ENCODE data around the gene PARD3. TPM values are rescaled to one million over a fixed set of nuclear protein-coding genes. Genes with fewer than 3 reads are reported as not detected.
"Not testable (repeated sequence)": the region's sequence is repeated elsewhere in the genome, so short reads cannot be mapped to it uniquely, and the experiment has no call there.

PARD3 gene
- total RNA-seq, 2 experiments from 2014 or later = 2.2 to 2.8 TPM

DNA sequence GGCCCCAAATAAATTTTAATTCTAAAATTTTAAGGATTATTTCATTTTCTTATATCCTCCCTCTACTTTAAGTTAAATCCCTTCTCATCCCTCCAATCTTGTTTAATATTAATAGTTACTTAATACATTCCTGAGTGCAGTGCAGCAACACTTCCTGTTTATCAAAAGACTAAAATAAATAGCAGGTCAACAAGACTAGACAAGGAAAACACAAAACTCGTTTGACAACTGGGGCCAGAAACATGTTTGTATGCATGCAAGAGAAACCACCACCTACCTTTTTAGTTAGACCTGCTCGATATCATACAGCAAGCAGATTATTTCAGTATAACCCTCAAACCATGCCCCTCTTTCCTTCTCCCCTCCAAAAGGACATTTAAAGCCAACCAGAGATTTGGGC is 95.8 kb downstream of the PARD3 start:
- ChIA-PET CTCF (no interaction called here), POLR2A (no interaction called here)
- intact Hi-C loops (cut with DNase I, micrococcal nuclease) = no loop called here
- DNase-seq (no peak), ATAC-seq (no peak)
- H3K4me3 Mint-ChIP-seq = no peak overlapping the region
- no peaks in the 10 kb centered on the region for H3K36me3 Mint-ChIP-seq (ENCODE audit: low read depth)
- no peaks in the 10 kb centered on the region for H3K9me3 Mint-ChIP-seq (ENCODE audit: low read depth)
- no peaks in the 10 kb centered on the region for H3K27me3 Mint-ChIP-seq
- no peak overlapping the region for H3K27ac Mint-ChIP-seq
- H3K4me1 Mint-ChIP-seq = no peaks in the 10 kb centered on the region

DNA sequence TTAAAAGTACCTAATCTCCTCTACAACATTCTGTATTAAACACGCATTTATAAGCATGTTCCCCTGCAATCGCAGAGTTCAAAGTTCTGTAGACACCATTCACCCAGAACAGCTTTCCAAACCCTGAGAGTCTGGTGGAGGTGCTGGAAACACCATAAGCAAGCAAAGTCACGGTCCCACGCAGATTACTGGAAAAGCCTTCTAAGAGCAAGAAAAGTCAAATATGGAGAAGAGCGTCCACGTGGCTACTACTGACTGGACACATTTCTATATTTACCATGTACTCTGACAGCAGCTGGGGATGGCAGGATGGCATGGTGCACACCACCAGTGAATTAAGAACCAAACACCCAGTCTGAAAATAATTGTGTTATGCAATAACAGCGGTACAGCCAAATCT is 97.7 kb downstream of the PARD3 start:
- Mint-ChIP-seq H3K27ac (no peak overlapping the region), H3K9me3 (ENCODE audit: low read depth) (no peaks in the 10 kb centered on the region), H3K4me1 (no peaks in the 10 kb centered on the region), H3K27me3 (no peaks in the 10 kb centered on the region), H3K4me3 (no peak overlapping the region), H3K36me3 (ENCODE audit: low read depth) (no peaks in the 10 kb centered on the region)
- DNase-seq (no peak), ATAC-seq (no peak)
- ChIA-PET POLR2A (no interaction called here), CTCF (no interaction called here)
- intact Hi-C loops (cut with DNase I, micrococcal nuclease) = no loop called here

DNA sequence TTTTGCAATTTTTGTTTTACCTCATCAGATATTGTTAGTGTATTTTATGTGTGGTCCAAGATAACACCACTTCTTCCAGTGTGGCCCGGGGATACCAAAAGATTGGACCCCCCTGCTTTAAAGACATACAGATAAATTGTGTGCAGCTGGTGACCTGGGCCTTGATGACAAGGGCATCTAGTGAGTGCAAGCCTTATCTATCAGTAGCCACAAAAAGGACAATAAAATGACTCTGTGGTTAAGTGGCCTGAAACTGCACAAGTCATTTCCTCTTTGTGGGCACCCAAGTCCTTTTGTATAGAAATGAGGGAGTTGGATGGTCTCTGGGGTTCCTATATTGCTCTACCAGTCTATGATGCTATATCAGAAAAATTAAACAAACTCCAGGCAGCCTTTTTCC is 98.1 kb downstream of the PARD3 start:
- POLR2A ChIA-PET = no interaction called here

DNA sequence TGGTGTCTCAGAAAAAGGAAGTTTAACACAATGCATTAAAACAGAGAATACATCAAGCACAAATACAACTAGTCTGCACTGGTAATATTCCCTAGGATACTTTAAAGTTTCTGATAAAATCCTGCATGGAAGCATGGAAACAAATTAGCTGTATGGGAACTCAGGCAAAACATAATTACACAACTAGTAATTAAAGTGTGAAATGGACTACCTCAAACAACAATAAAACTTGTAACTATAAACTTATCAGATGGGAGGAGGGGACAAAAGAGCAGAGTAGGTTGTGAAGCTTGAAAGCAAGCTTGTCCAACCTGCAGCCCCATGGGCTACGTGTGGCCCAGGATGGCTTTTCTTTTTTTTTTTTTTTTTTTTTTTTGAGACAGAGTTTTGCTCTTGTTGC is 98.9 kb downstream of the PARD3 start:
- POLR2A ChIA-PET = no interaction called here
- intact Hi-C loops (cut with DNase I, micrococcal nuclease) = no loop called here
- CTCF ChIA-PET = no interaction called here
- Mint-ChIP-seq H3K27me3 (no peaks in the 10 kb centered on the region), H3K4me1 (no peaks in the 10 kb centered on the region), H3K36me3 (ENCODE audit: low read depth) (no peaks in the 10 kb centered on the region), H3K9me3 (ENCODE audit: low read depth) (no peaks in the 10 kb centered on the region), H3K4me3 (no peak overlapping the region), H3K27ac (no peak overlapping the region)
- no peak for DNase-seq
- no peak for ATAC-seq

More for the DNA sequence above, 98.1 kb downstream of the PARD3 start:
- Mint-ChIP-seq H3K27me3 (no peaks in the 10 kb centered on the region), H3K36me3 (ENCODE audit: low read depth) (no peaks in the 10 kb centered on the region), H3K4me3 (no peak overlapping the region), H3K9me3 (ENCODE audit: low read depth) (no peaks in the 10 kb centered on the region), H3K27ac (no peak overlapping the region), H3K4me1 (no peaks in the 10 kb centered on the region)
- CTCF ChIA-PET = no interaction called here
- intact Hi-C loops (cut with DNase I, micrococcal nuclease) = no loop called here
- DNase-seq (no peak), ATAC-seq (no peak)

DNA sequence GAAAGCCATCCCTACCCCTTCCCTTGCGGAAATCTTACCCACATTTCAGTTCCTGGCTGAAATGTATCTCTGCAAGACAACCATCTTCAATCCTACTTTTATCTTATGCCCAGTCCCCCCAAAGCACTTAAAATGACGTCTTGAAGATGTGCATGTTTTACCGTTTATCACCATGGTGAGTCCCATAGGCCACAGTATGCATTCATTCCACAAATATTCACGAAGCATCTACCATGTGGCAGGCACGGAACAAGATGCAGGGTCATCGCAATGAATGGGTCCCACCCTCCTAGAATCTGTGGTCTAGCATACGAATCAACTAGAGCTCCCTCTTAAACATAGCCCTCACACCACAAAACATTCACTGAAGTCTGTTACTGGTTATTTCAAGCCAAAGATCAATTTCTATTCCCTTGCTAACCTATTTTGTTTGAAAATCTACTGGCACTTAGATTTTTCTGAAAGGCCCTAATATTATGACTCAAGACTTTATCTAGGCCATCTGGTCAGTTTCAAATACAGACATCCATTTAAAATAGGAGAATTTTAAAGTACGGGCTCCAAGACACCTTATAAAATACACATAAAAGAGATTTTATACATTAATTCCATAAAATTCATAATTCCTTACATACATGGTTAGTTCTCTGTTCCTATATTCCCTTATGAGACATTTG is 99.4 kb downstream of the PARD3 start:
- no peaks in the 10 kb centered on the region for H3K9me3 Mint-ChIP-seq (ENCODE audit: low read depth)
- no peak overlapping the region for H3K27ac Mint-ChIP-seq
- no peaks in the 10 kb centered on the region for H3K36me3 Mint-ChIP-seq (ENCODE audit: low read depth)
- no peaks in the 10 kb centered on the region for H3K4me1 Mint-ChIP-seq
- ChIA-PET CTCF (no interaction called here), POLR2A (no interaction called here)
- no peaks in the 10 kb centered on the region for H3K27me3 Mint-ChIP-seq
- DNase-seq = no peak
- no peak for ATAC-seq
- no peak overlapping the region for H3K4me3 Mint-ChIP-seq
- intact Hi-C loops (cut with DNase I, micrococcal nuclease) = no loop called here

DNA sequence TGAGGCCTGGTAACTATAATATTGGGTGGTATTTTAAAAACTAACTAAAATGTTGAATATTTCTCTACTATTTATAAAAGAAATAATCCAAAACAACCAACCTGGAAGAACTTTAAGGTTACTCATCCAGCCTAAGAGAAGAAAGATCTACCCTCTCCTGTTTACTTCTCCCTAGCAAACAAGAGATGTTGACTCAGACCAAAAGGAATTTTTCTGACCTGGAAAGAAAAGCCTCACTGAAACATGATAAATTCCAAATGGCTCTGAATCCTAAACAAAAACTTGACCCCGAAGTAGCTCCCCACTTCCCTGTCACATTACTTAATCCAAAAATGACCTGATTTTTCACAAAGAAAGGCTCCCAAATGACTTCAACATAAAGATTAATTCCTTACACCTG is 101.2 kb downstream of the PARD3 start:
- ATAC-seq (no peak), DNase-seq (no peak)
- Mint-ChIP-seq H3K27ac (no peak overlapping the region), H3K4me3 (no peak overlapping the region), H3K9me3 (ENCODE audit: low read depth) (no peaks in the 10 kb centered on the region), H3K4me1 (no peaks in the 10 kb centered on the region), H3K27me3 (peaks cover 2% of the 10 kb centered on the region), H3K36me3 (ENCODE audit: low read depth) (no peaks in the 10 kb centered on the region)
- POLR2A ChIA-PET = no interaction called here
- CTCF ChIA-PET = no interaction called here
- intact Hi-C loops (cut with DNase I, micrococcal nuclease) = no loop called here

DNA sequence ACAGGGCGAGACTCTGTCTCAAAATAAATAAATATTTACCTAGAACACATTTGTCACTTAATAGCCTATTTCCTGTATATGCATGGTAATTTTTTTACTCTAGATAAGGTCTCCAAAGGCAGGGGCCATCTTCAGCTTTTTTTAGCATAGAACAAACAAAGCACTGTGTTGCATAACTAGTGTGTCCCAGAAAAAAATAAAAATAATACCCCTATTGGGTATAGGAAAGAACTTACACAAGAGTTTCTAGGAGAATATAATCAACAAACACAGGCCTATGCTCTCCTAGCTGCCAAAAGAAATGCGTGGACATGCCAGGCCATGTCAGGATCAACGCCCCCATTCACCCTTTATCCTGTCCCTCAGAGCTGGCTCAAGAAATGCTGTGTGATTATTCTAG is 103.6 kb downstream of the PARD3 start:
- H3K36me3 Mint-ChIP-seq (ENCODE audit: low read depth) = no peaks in the 10 kb centered on the region
- no peak overlapping the region for H3K27ac Mint-ChIP-seq

DNA sequence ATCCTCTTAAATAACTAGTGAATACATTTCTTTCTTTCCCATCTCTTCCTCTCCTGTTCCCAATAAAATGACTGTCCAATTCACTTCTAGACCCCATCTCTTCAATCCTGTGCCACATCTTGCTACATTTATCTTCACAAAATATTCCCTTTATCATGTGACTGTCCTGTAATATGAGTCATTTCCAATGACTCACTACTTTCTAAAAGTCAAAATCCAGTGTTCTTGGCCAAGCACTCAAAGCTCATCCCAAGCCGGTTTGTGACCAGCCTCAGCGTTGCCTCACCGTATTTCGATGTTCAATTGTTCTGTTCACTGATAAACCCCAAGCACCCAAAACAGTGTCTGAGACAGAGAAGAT is 104.7 kb downstream of the PARD3 start:
- intact Hi-C loops (cut with DNase I, micrococcal nuclease) = no loop called here
- H3K27ac Mint-ChIP-seq = no peak overlapping the region
- H3K4me3 Mint-ChIP-seq = no peak overlapping the region
- ChIA-PET CTCF (no interaction called here), POLR2A (no interaction called here)
- ATAC-seq (no peak), DNase-seq (no peak)
- peaks cover 4% of the 10 kb centered on the region for H3K4me1 Mint-ChIP-seq
- no peaks in the 10 kb centered on the region for H3K36me3 Mint-ChIP-seq (ENCODE audit: low read depth)
- no peaks in the 10 kb centered on the region for H3K9me3 Mint-ChIP-seq (ENCODE audit: low read depth)
- H3K27me3 Mint-ChIP-seq = peaks cover 4% of the 10 kb centered on the region

More for the DNA sequence above, 103.6 kb downstream of the PARD3 start:
- no peak overlapping the region for H3K4me3 Mint-ChIP-seq
- DNase-seq (no peak), ATAC-seq (no peak)
- ChIA-PET POLR2A (no interaction called here), CTCF (interaction anchor here (0.6 kb wide), 1 partner anchor 36 kb away, joined by 3 read pairs; no protein-coding TSS in a partner anchor)
- H3K27me3 Mint-ChIP-seq = peaks cover 4% of the 10 kb centered on the region
- H3K4me1 Mint-ChIP-seq = no peaks in the 10 kb centered on the region
- intact Hi-C loops (cut with DNase I, micrococcal nuclease) = no loop called here
- no peaks in the 10 kb centered on the region for H3K9me3 Mint-ChIP-seq (ENCODE audit: low read depth)

DNA sequence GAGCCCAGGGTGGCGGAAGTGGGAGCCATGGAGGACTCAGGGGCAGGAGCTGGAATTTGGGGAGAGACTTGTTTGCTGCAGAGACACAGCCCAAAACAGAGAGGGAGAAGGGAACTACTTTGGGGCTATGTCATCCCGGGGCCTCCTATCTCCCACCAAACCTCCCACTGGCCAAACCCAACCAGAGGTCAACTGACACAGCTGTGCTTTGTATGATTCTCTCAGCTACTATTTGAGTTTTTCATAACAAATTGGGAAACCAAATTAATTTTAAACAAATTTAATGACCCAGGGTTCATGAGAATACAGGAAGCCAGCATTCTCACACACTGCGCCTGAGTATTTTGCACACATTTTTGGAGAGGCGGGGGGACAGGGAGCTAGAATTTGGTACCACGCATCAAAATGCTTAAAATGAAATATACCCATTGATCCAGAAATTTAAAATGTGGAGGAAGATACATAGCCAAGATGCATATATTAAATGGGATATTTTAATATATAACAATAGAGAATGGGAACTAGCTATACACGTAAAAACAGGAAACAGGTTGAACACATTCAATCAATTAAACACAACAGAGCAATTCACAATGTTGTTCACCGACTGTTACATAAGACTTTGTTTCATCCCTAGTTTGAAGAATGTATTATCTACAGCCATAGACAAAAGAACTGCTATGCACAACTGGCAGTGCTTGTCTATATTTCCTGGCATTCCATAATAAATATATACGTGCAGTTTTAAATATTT is 105.3 kb downstream of the PARD3 start:
- no peak for ATAC-seq
- intact Hi-C loops (cut with DNase I, micrococcal nuclease) = no loop called here
- POLR2A ChIA-PET = no interaction called here
- CTCF ChIA-PET = no interaction called here
- H3K27ac Mint-ChIP-seq = no peak overlapping the region
- H3K9me3 Mint-ChIP-seq (ENCODE audit: low read depth) = no peaks in the 10 kb centered on the region
- DNase-seq = no peak
- no peaks in the 10 kb centered on the region for H3K36me3 Mint-ChIP-seq (ENCODE audit: low read depth)
- peaks cover 4% of the 10 kb centered on the region for H3K27me3 Mint-ChIP-seq
- peaks cover 4% of the 10 kb centered on the region for H3K4me1 Mint-ChIP-seq
- H3K4me3 Mint-ChIP-seq = no peak overlapping the region

DNA sequence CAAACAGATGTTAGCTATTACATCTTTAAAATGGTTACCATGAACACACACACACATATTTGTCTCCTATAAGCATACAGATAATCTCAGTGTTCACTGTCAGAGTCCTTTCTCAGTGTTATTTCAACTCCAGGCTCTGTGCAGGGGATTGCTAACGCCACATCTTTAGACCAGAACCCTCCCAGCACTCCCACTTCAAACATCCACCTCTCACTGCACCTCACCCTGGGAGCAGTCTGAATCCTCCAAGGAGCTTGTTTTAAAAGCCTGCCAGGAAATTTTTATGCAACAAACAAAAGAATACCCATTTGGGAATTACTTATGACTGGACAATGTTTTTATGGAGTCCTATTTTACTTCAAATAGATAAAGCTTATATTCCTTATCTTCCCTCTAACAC is 107.4 kb downstream of the PARD3 start:
- no peak for ATAC-seq
- POLR2A ChIA-PET = no interaction called here
- no peaks in the 10 kb centered on the region for H3K9me3 Mint-ChIP-seq (ENCODE audit: low read depth)
- intact Hi-C loops (cut with DNase I, micrococcal nuclease) = no loop called here
- peaks cover 4% of the 10 kb centered on the region for H3K4me1 Mint-ChIP-seq
- no peak overlapping the region for H3K4me3 Mint-ChIP-seq
- no peaks in the 10 kb centered on the region for H3K36me3 Mint-ChIP-seq (ENCODE audit: low read depth)
- H3K27me3 Mint-ChIP-seq = peaks cover 7% of the 10 kb centered on the region
- no peak overlapping the region for H3K27ac Mint-ChIP-seq
- CTCF ChIA-PET = no interaction called here
- DNase-seq = no peak

DNA sequence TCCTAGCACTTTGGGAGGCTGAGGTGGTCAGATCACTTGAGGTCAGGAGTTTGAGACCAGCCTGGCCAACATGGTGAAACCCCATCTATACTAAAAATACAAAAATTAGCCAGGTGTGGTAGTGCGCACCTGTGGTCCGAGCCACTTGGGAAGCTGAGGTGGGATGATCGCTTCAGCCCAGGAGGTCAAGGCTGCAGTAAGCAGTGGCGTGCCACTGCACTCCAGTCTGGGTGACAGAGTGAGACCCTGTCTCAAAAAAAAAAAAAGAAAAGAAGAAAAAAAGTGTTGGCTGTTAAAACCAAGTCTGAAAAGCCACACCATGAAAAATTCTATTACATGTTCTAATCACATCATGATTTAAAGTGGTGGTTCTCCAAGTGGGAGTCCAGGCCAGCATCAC is 108.1 kb downstream of the PARD3 start:
- CTCF ChIA-PET; DNase-seq; intact Hi-C loops (cut with DNase I, micrococcal nuclease): not testable (repeated sequence)

DNA sequence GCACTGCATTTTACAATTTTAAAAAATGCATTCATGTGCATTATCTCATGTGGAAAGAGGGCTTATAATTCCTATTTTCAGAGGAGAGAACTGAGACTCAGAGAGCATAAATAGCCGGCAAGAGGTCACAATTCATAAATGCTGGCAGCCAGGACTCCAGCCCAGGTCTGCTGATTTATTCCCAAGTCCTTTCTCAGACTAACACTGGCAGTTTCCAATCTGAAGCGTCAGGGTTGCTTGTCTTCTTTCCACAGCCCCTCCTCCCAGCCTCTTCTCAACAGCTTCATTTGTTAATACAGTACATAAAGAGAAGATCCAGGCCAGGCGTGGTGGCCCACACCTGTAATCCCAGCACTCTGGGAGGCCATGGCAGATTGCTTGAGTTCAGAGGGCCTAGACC is 108.9 kb downstream of the PARD3 start:
- peaks cover 4% of the 10 kb centered on the region for H3K4me1 Mint-ChIP-seq
- intact Hi-C loops (cut with DNase I, micrococcal nuclease) = no loop called here
- CTCF ChIA-PET = no interaction called here

More for the DNA sequence above, 108.1 kb downstream of the PARD3 start:
- H3K27me3 Mint-ChIP-seq; H3K4me1 Mint-ChIP-seq; H3K4me3 Mint-ChIP-seq; H3K27ac Mint-ChIP-seq; H3K36me3 Mint-ChIP-seq (ENCODE audit: low read depth); POLR2A ChIA-PET; H3K9me3 Mint-ChIP-seq (ENCODE audit: low read depth); ATAC-seq: not testable (repeated sequence)

More for the DNA sequence above, 108.9 kb downstream of the PARD3 start:
- H3K9me3 Mint-ChIP-seq (ENCODE audit: low read depth) = no peaks in the 10 kb centered on the region
- ATAC-seq = no peak
- peaks cover 7% of the 10 kb centered on the region for H3K27me3 Mint-ChIP-seq
- no peaks in the 10 kb centered on the region for H3K36me3 Mint-ChIP-seq (ENCODE audit: low read depth)
- no peak overlapping the region for H3K27ac Mint-ChIP-seq
- DNase-seq = no peak
- POLR2A ChIA-PET = no interaction called here
- H3K4me3 Mint-ChIP-seq = no peak overlapping the region

Measured in activated CD4-positive, alpha-beta T cell treated with anti-CD3 and anti-CD28 coated beads for 36 hours (primary cell).